ENCODE measurements around the gene HLA-B.

The HLA-B gene

GRCh38 chr6:31352310-31352682 lies 4.7 kb downstream of the HLA-B start:
- H3K9me3 ChIP-seq (ENCODE audit: control insufficient read depth, low read length): no peaks in the 10 kb centered on the region

GRCh38 chr6:31351401-31352309 lies 5.3 kb downstream of the HLA-B start:
- H3K79me2 ChIP-seq: no peaks in the 10 kb centered on the region
- no peak overlapping the region for H3K9ac ChIP-seq
- H3K27ac ChIP-seq: no peak overlapping the region

More at GRCh38 chr6:31352310-31352682, 4.7 kb downstream of the HLA-B start:
- no peak for TF ChIP-seq CTCF (IDR thresholded peaks at IDR 0.05)
- Histone ChIP-seq H3K4me1 (no peaks in the 10 kb centered on the region), H3K9ac (no peak overlapping the region), H3K4me3 (ENCODE audit: low read depth, low read length) (no peak overlapping the region), H2AFZ (no peak overlapping the region), H3K79me2 (no peaks in the 10 kb centered on the region), H3K36me3 (ENCODE audit: control insufficient read depth, insufficient read depth, low read length) (no peaks in the 10 kb centered on the region), H3K27ac (no peak overlapping the region), H3K4me2 (ENCODE audit: low read length) (no peak overlapping the region), H3K27me3 (ENCODE audit: control insufficient read depth, insufficient read depth, low read length) (no peaks in the 10 kb centered on the region)

GRCh38 chr6:31351033-31351380 lies 6.0 kb downstream of the HLA-B start:
- Histone ChIP-seq H3K27me3 (ENCODE audit: control insufficient read depth, insufficient read depth, low read length) (no peaks in the 10 kb centered on the region), H3K36me3 (ENCODE audit: control insufficient read depth, insufficient read depth, low read length) (no peaks in the 10 kb centered on the region)

More at GRCh38 chr6:31351401-31352309, 5.3 kb downstream of the HLA-B start:
- no peaks in the 10 kb centered on the region for H3K9me3 ChIP-seq (ENCODE audit: control insufficient read depth, low read length)
- H3K4me2 ChIP-seq (ENCODE audit: low read length): no peak overlapping the region
- no peak for TF ChIP-seq CTCF (IDR thresholded peaks at IDR 0.05)
- H2AFZ ChIP-seq: no peak overlapping the region
- no peaks in the 10 kb centered on the region for H3K36me3 ChIP-seq (ENCODE audit: control insufficient read depth, insufficient read depth, low read length)
- H3K4me3 ChIP-seq (ENCODE audit: low read depth, low read length): no peak overlapping the region
- H3K27me3 ChIP-seq (ENCODE audit: control insufficient read depth, insufficient read depth, low read length): no peaks in the 10 kb centered on the region
- no peaks in the 10 kb centered on the region for H3K4me1 ChIP-seq

GRCh38 chr6:31350196-31351032 lies 6.6 kb downstream of the HLA-B start:
- Histone ChIP-seq H3K4me1 (no peaks in the 10 kb centered on the region), H3K4me2 (ENCODE audit: low read length) (no peak overlapping the region), H3K4me3 (ENCODE audit: low read depth, low read length) (no peak overlapping the region), H3K9ac (no peak overlapping the region), H2AFZ (no peak overlapping the region), H3K9me3 (ENCODE audit: control insufficient read depth, low read length) (no peaks in the 10 kb centered on the region), H3K79me2 (no peaks in the 10 kb centered on the region), H3K27ac (no peak overlapping the region), H3K36me3 (ENCODE audit: control insufficient read depth, insufficient read depth, low read length) (no peaks in the 10 kb centered on the region), H3K27me3 (ENCODE audit: control insufficient read depth, insufficient read depth, low read length) (no peaks in the 10 kb centered on the region)
- no peak for TF ChIP-seq CTCF (IDR thresholded peaks at IDR 0.05)

More at GRCh38 chr6:31351033-31351380, 6.0 kb downstream of the HLA-B start:
- Histone ChIP-seq H3K79me2 (no peaks in the 10 kb centered on the region), H3K4me1 (no peaks in the 10 kb centered on the region), H3K4me2 (ENCODE audit: low read length) (no peak overlapping the region), H3K9ac (no peak overlapping the region), H3K27ac (no peak overlapping the region), H3K4me3 (ENCODE audit: low read depth, low read length) (no peak overlapping the region), H2AFZ (no peak overlapping the region), H3K9me3 (ENCODE audit: control insufficient read depth, low read length) (no peaks in the 10 kb centered on the region)
- TF ChIP-seq CTCF (IDR thresholded peaks at IDR 0.05): no peak

Data from parathyroid adenoma (tissue), 2 donors.